Osteoblast (primary cell): ENCODE measurements around the gene MYOZ3. TPM values are rescaled to one million over a fixed set of nuclear protein-coding genes. Genes with fewer than 3 reads are reported as not detected.

Source experiments
- DNase-seq: peaks from one replicate; pipeline ENCODE4 v3.0.0; 2011; ENCODE audit warnings: low spot score, mixed read lengths; ENCODE audit not compliant: insufficient read length; ENCODE audit errors: missing footprints
- H2AFZ ChIP-seq: 2 replicates; pipeline ENCODE4 v1.6.0; 2011; ENCODE audit warnings: mild to moderate bottlenecking, low read length
- H3K27ac ChIP-seq: 2 replicates; pipeline ENCODE4 v1.5.1; 2011; ENCODE audit warnings: mild to moderate bottlenecking, low read depth, low read length, moderate library complexity
- H3K27me3 ChIP-seq: 2 replicates; pipeline ENCODE4 v1.6.0; 2012; ENCODE audit warnings: mild to moderate bottlenecking, control low read depth, inconsistent platforms, low read length, moderate library complexity; ENCODE audit not compliant: insufficient read depth
- H3K36me3 ChIP-seq: 2 replicates; pipeline ENCODE4 v1.5.1; 2011; ENCODE audit warnings: mild to moderate bottlenecking, low read length, control low read depth, moderate library complexity; ENCODE audit not compliant: insufficient read depth
- H3K4me1 ChIP-seq: 2 replicates; pipeline ENCODE4 v1.5.1; 2011; ENCODE audit warnings: mild to moderate bottlenecking, low read length, control low read depth, moderate library complexity; ENCODE audit not compliant: insufficient read depth
- H3K4me2 ChIP-seq: 2 replicates; pipeline ENCODE4 v1.6.0; 2011; ENCODE audit warnings: mild to moderate bottlenecking, low read length; ENCODE audit not compliant: insufficient read depth
- H3K4me3 ChIP-seq: fragments of 200-600 bp; sonication (generic); 3 replicates; pipeline ENCODE4 v1.5.1; 2012; ENCODE audit warnings: mild to moderate bottlenecking, low read length, inconsistent platforms; ENCODE audit not compliant: insufficient read depth
- H3K79me2 ChIP-seq: 2 replicates; pipeline ENCODE4 v1.6.0; 2012; ENCODE audit warnings: mild to moderate bottlenecking, low read length, control low read depth, inconsistent platforms; ENCODE audit not compliant: insufficient read depth
- H3K9me3 ChIP-seq: 2 replicates; pipeline ENCODE4 v1.5.1; 2011; ENCODE audit warnings: low read depth, low read length, control low read depth
- H4K20me1 ChIP-seq: 2 replicates; pipeline ENCODE4 v1.6.0; 2012; ENCODE audit warnings: mild to moderate bottlenecking, low read length, control low read depth; ENCODE audit not compliant: insufficient read depth
- CTCF ChIP-seq: IDR thresholded peaks from 2 replicates; pipeline ENCODE4 v1.5.1; 2011; ENCODE audit warnings: mild to moderate bottlenecking, low read depth, low read length, moderate library complexity; ENCODE audit errors: extremely low read depth
- total RNA-seq: library from RNA; depleted of rRNA; stranded (reverse); fragments of >200 nt; gene quantifications from 2 replicates; pipeline ENCODE4 v1.2.3, GENCODE V29; 2012

Gene MYOZ3
- total RNA-seq, 1 donor: under 0.01 TPM

DNA sequence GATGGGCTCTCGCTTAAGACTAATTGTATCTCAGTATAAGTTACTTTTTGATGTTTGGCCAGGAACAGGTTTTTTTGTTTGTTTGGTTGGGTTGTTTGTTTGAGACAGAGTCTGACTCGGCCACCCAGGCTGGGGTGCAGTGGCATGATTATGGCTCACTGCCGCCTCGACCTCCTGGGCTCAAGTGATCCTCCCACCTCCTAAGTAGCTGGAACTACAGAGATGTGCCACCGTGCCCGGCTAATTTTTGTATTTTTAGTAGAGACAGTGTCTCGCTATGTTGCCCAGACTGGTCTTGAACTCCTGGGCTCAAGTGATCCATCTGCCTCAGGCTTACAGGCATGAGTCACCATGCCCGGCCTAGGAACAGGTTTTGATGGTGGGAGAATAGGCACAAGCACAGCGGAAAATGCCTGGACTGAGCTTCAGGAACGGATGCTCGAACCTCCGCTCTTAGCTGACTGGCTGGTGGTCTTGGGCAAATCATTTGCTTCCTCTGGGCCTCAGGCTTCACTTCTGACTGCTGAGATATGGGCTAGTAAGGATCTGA lies 32.0 kb upstream of the MYOZ3 start:
- no peaks in the 10 kb centered on the region for H4K20me1 ChIP-seq

DNA sequence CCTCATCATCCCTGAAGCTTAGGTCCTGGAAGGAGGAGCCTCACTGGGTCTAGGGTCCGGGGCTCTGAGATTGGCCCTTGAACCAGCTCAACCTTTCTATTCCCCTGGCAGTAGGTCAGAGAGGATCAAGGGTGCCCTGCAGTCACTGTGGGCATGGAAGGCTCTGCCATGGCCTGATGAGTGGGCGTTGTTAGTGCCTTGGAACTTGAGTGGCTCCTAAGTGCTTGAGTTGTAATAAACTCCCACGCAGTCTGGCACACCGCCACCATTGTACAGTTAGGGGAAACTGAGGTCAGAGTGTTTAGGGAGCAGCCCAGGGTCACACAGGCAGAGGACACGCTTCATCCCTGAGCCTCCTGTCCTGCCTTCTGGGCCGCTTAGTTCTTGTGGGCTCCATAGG lies 31.0 kb upstream of the MYOZ3 start:
- Histone ChIP-seq H3K36me3 (no peaks in the 10 kb centered on the region), H3K4me2 (no peak overlapping the region), H2AFZ (no peak overlapping the region), H3K27ac (no peak overlapping the region), H3K4me1 (peaks cover 31% of the 10 kb centered on the region), H4K20me1 (no peaks in the 10 kb centered on the region), H3K27me3 (no peaks in the 10 kb centered on the region), H3K9me3 (no peaks in the 10 kb centered on the region), H3K4me3 (no peak overlapping the region), H3K79me2 (no peaks in the 10 kb centered on the region)
- DNase-seq: no peak
- TF ChIP-seq CTCF: no peak

More for the DNA sequence above, 32.0 kb upstream of the MYOZ3 start:
- no peaks in the 10 kb centered on the region for H3K79me2 ChIP-seq
- no peak overlapping the region for H3K4me2 ChIP-seq
- H3K4me3 ChIP-seq: no peak overlapping the region
- no peak overlapping the region for H3K27ac ChIP-seq
- H3K36me3 ChIP-seq: no peaks in the 10 kb centered on the region
- peaks cover 38% of the 10 kb centered on the region for H3K4me1 ChIP-seq
- no peak for TF ChIP-seq CTCF
- no peaks in the 10 kb centered on the region for H3K9me3 ChIP-seq
- no peak for DNase-seq
- H3K27me3 ChIP-seq: no peaks in the 10 kb centered on the region
- H2AFZ ChIP-seq: no peak overlapping the region

DNA sequence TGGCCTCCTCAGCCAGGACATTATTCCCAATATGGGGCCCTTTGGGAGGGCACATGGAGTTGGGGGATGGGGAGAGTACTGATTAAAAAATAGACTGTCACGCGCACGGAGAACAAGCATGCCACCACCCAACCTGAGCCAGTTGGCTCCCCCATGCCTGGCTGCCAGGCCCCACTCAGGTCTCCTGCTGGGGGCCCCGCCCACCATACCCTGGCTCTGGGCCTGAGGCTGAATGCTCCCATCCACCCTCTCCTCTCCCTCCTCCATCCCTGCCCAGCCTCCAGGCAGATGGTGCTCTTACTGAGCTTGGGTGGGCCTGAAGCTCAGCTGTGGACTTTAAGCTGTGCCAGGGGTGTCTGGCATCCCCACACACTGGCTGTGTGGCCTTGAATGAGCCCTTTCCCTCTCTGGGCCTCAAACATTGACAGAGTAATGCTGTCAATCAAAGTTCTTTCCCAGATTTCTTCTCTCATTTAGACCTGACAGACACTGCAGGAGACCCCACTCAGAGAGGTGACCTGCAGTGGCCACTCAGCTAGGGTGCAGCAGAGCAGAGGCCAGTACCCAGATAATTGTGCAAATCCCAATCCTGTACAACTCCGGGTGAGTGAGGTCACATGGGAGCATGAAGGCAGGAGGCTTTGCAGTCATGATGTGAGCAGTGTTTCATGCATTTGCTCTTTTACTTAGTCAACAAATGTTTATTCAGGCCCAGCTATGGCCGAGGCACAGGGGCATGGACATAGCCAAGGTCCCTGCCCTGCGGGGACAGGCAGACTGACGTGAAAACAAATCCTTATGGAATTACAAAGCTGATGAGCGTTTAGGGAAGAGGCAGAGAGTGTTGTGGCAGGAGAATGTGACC lies 30.4 kb upstream of the MYOZ3 start:
- H2AFZ ChIP-seq: no peak overlapping the region
- H3K9me3 ChIP-seq: no peaks in the 10 kb centered on the region
- H3K4me2 ChIP-seq: no peak overlapping the region
- H3K27ac ChIP-seq: no peak overlapping the region
- no peaks in the 10 kb centered on the region for H3K27me3 ChIP-seq
- peaks cover 25% of the 10 kb centered on the region for H3K4me1 ChIP-seq
- no peaks in the 10 kb centered on the region for H3K36me3 ChIP-seq
- no peak for TF ChIP-seq CTCF
- H3K79me2 ChIP-seq: no peaks in the 10 kb centered on the region
- H3K4me3 ChIP-seq: no peak overlapping the region
- DNase-seq: peak; percentile 86
- no peaks in the 10 kb centered on the region for H4K20me1 ChIP-seq

DNA sequence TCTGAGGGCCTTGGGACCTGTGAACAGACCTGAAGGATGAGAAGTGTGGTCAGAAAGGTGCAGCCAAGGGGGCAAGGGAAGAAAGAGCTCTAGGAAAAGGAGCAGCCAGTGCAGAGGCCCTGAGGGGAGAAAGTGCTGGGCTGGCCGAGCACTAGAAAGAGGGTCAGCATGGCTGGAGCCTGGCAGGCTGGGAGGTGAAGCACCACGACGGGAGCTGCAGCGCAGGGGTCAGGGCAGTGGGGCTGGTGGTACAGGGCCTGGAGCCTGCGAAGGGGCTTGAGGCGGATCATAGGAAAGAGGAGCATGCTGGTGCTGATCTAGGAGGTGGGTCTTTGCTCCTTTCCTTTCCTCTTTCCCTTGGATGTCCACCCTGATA lies 29.7 kb upstream of the MYOZ3 start:
- no peaks in the 10 kb centered on the region for H3K27me3 ChIP-seq
- H3K4me2 ChIP-seq: no peak overlapping the region
- H3K9me3 ChIP-seq: no peaks in the 10 kb centered on the region
- H3K79me2 ChIP-seq: no peaks in the 10 kb centered on the region
- H2AFZ ChIP-seq: no peak overlapping the region
- peak; percentile 29 for DNase-seq
- H4K20me1 ChIP-seq: no peaks in the 10 kb centered on the region
- no peaks in the 10 kb centered on the region for H3K36me3 ChIP-seq
- H3K4me1 ChIP-seq: peaks cover 26% of the 10 kb centered on the region
- no peak overlapping the region for H3K4me3 ChIP-seq
- TF ChIP-seq CTCF: no peak
- H3K27ac ChIP-seq: no peak overlapping the region
